ENCODE data around the gene SPOCK2. TPM values are rescaled to one million over a fixed set of nuclear protein-coding genes. Genes with fewer than 3 reads are reported as not detected.

The SPOCK2 gene
- total RNA-seq, 1 experiment from 2014 or later = 0.32 TPM

- ChIA-PET CTCF (no interaction called here), POLR2A (ENCODE audit: low non-redundant PET) (no interaction called here)
- peaks cover 12% of the 10 kb centered on the region for H3K4me1 ChIP-seq (ENCODE audit: insufficient read depth, low read length, poor library complexity, severe bottlenecking)
- no peaks in the 10 kb centered on the region for H3K9me3 ChIP-seq (ENCODE audit: low read depth, low read length, poor library complexity, severe bottlenecking)
- no TSS peak for BruUV-seq (replicated peaks)
- no peak overlapping the region for H3K4me3 ChIP-seq (ENCODE audit: low read depth, low read length, poor library complexity, severe bottlenecking)
- no peak for TF ChIP-seq EZH2 (IDR thresholded peaks at IDR 0.05; ENCODE audit: borderline replicate concordance, low read depth, low read length, poor library complexity, severe bottlenecking)
- TF ChIP-seq, protein P1, sequence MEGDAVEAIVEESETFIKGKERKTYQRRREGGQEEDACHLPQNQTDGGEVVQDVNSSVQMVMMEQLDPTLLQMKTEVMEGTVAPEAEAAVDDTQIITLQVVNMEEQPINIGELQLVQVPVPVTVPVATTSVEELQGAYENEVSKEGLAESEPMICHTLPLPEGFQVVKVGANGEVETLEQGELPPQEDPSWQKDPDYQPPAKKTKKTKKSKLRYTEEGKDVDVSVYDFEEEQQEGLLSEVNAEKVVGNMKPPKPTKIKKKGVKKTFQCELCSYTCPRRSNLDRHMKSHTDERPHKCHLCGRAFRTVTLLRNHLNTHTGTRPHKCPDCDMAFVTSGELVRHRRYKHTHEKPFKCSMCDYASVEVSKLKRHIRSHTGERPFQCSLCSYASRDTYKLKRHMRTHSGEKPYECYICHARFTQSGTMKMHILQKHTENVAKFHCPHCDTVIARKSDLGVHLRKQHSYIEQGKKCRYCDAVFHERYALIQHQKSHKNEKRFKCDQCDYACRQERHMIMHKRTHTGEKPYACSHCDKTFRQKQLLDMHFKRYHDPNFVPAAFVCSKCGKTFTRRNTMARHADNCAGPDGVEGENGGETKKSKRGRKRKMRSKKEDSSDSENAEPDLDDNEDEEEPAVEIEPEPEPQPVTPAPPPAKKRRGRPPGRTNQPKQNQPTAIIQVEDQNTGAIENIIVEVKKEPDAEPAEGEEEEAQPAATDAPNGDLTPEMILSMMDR (conservative IDR thresholded peaks at IDR 0.05; ENCODE audit: low read depth, low read length) = no peak
- peak; percentile 53 for DNase-seq (ENCODE audit: low spot score)
- H3K36me3 ChIP-seq (ENCODE audit: insufficient read depth, low read length, poor library complexity, severe bottlenecking) = no peaks in the 10 kb centered on the region
- peak overlapping the region; percentile 19 for H3K27ac ChIP-seq (ENCODE audit: low read depth, low read length, poor library complexity, severe bottlenecking)
- intact Hi-C loops (cut with micrococcal nuclease; ENCODE audit: unreplicated experiment) = no loop called here
- no peaks in the 10 kb centered on the region for H3K27me3 ChIP-seq (replicated peaks; ENCODE audit: insufficient read depth, low read depth, low read length, poor library complexity)
Measured at GRCh38 chr10:72098836-72099599, 10.7 kb upstream of the SPOCK2 start.

DNA sequence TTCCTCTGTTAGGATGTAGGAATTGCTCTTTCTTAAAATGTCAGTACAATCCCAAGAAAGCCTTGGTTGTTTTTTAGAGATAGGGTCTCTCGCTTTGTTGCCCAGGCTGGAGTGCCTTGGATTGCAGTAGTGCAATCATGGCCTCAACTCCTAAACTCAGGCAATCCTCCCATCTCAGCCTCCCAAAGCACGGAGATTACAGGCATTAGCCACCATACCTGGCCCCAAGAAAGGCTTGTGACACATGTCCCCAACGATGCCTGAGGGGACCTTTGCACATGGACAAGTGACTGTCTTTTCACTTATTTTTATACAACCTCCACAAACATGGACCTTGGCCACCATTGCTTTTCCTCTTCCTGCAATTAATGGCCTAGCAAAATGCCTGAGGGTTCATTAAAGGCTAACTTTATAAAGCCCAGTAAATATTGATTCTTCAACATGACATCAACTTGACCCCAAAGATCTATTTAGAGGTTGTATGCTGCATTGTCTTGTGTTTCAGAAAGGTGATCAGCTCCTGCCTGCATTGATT is 10.0 kb upstream of the SPOCK2 start:
- Histone ChIP-seq H3K9me3 (ENCODE audit: low read depth, low read length, poor library complexity, severe bottlenecking) (no peaks in the 10 kb centered on the region), H3K27me3 (replicated peaks; ENCODE audit: insufficient read depth, low read depth, low read length, poor library complexity) (no peaks in the 10 kb centered on the region), H3K27ac (ENCODE audit: low read depth, low read length, poor library complexity, severe bottlenecking) (no peak overlapping the region), H3K4me3 (ENCODE audit: low read depth, low read length, poor library complexity, severe bottlenecking) (no peak overlapping the region), H3K36me3 (ENCODE audit: insufficient read depth, low read length, poor library complexity, severe bottlenecking) (no peaks in the 10 kb centered on the region), H3K4me1 (ENCODE audit: insufficient read depth, low read length, poor library complexity, severe bottlenecking) (peaks cover 12% of the 10 kb centered on the region)
- POLR2A ChIA-PET (ENCODE audit: low non-redundant PET) = no interaction called here
- BruUV-seq (replicated peaks) = no TSS peak
- no peak for TF ChIP-seq EZH2 (IDR thresholded peaks at IDR 0.05; ENCODE audit: borderline replicate concordance, low read depth, low read length, poor library complexity, severe bottlenecking)
- intact Hi-C loops (cut with micrococcal nuclease; ENCODE audit: unreplicated experiment) = no loop called here
- CTCF ChIA-PET = no interaction called here
- DNase-seq (ENCODE audit: low spot score) = no peak

DNA sequence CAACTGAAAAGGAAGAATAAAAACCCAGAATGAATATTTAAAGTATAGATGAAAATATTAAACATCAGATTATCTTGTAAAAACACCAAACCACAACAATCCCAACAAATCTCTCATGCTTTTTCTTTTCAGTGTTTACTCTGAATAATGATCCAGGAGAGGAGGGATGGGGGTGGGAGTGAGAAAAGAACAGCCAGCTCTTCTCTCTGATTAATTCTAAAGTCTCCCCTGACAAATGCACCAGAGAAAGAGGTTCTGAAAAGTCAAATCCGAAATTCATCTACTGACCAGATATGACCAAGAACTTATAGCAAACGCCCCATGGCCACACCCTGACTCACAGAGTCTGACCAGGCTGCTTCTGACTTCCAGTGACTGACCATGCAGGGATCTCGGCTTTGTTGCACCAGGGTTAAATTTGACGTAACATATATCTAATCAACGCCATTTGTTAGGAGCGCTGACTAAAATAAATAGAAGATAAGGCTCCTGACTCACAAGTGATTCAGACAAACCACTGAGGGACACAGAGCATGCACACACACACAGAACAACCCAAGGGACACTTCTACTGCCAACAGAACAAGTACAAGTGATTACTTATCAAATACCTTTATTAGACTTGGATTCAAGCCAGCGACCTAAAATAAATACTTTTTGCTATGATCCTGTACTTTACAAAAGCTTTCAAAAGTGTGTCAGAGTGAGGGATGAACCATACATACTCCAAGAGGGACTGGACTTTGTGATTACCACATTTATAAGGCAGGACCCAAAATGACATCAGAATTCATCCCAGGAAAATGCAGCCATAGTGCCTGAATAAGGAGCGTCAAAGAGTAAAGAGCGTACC is 9.3 kb upstream of the SPOCK2 start:
- TF ChIP-seq, protein P1 (conservative IDR thresholded peaks at IDR 0.05; ENCODE audit: low read depth, low read length) = no peak
- TF ChIP-seq EZH2 (IDR thresholded peaks at IDR 0.05; ENCODE audit: borderline replicate concordance, low read depth, low read length, poor library complexity, severe bottlenecking) = no peak
- no peak overlapping the region for H3K27ac ChIP-seq (ENCODE audit: low read depth, low read length, poor library complexity, severe bottlenecking)
- CTCF ChIA-PET = no interaction called here
- H3K9me3 ChIP-seq (ENCODE audit: low read depth, low read length, poor library complexity, severe bottlenecking) = no peaks in the 10 kb centered on the region
- POLR2A ChIA-PET (ENCODE audit: low non-redundant PET) = no interaction called here
- no peaks in the 10 kb centered on the region for H3K36me3 ChIP-seq (ENCODE audit: insufficient read depth, low read length, poor library complexity, severe bottlenecking)
- H3K4me3 ChIP-seq (ENCODE audit: low read depth, low read length, poor library complexity, severe bottlenecking) = no peak overlapping the region
- H3K4me1 ChIP-seq (ENCODE audit: insufficient read depth, low read length, poor library complexity, severe bottlenecking) = peaks cover 12% of the 10 kb centered on the region
- DNase-seq (ENCODE audit: low spot score) = no peak
- intact Hi-C loops (cut with micrococcal nuclease; ENCODE audit: unreplicated experiment) = no loop called here
- no peaks in the 10 kb centered on the region for H3K27me3 ChIP-seq (replicated peaks; ENCODE audit: insufficient read depth, low read depth, low read length, poor library complexity)
- BruUV-seq (replicated peaks) = no TSS peak
